ENCODE results near the gene CACNA1D.

GRCh38 chr3:53802256-53802880, 308.0 kb downstream of the CACNA1D start:
- TF ChIP-seq POLR2A (IDR thresholded peaks at IDR 0.05) (no peak), POLR2AphosphoS5 (IDR thresholded peaks at IDR 0.05) (no peak), CTCF (IDR thresholded peaks at IDR 0.05) (no peak), EP300 (IDR thresholded peaks at IDR 0.05) (no peak)
